Astrocyte (in vitro differentiated cells and primary cell): ENCODE measurements around the gene TMEM143. TPM values are rescaled to one million over a fixed set of nuclear protein-coding genes. Genes with fewer than 3 reads are reported as not detected.

Experiments used
- DNase-seq: peaks from one replicate; pipeline ENCODE4 v3.0.0-alpha.2; 2010; ENCODE audit warnings: low read depth
- FAIRE-seq: peaks from 2 replicates; lab custom pipeline; 2011; peaks lifted over from hg19 to GRCh38; lab: Jason Lieb, UNC
- H2AFZ ChIP-seq: 2 replicates; pipeline ENCODE4 v1.6.0; 2012; ENCODE audit warnings: low read depth, low read length, inconsistent platforms
- H3K27ac ChIP-seq: 2 replicates; pipeline ENCODE4 v1.5.1; 2011; ENCODE audit warnings: low read depth, low read length, inconsistent platforms
- H3K27me3 ChIP-seq: 2 replicates; pipeline ENCODE4 v1.6.0; 2011; ENCODE audit warnings: low read length, inconsistent platforms; ENCODE audit not compliant: insufficient read depth
- H3K36me3 ChIP-seq: 2 replicates; pipeline ENCODE4 v1.5.1; 2011; ENCODE audit warnings: low read length, inconsistent platforms; ENCODE audit not compliant: insufficient read depth
- H3K4me1 ChIP-seq: 2 replicates; pipeline ENCODE4 v1.5.1; 2011; ENCODE audit warnings: low read length, inconsistent platforms; ENCODE audit not compliant: insufficient read depth
- H3K4me2 ChIP-seq: 2 replicates; pipeline ENCODE4 v1.6.0; 2012; ENCODE audit warnings: low read length, inconsistent platforms
- H3K4me3 ChIP-seq: 2 replicates; pipeline ENCODE4 v1.5.1; 2011; ENCODE audit warnings: low read depth, mild to moderate bottlenecking, low read length, inconsistent platforms; ENCODE audit not compliant: insufficient read depth
- H3K79me2 ChIP-seq: 2 replicates; pipeline ENCODE4 v1.6.0; 2012; ENCODE audit warnings: mild to moderate bottlenecking, low read length, inconsistent platforms; ENCODE audit not compliant: insufficient read depth
- H3K9ac ChIP-seq: 2 replicates; pipeline ENCODE4 v1.6.0; 2012; ENCODE audit warnings: mild to moderate bottlenecking, low read length, inconsistent platforms
- H3K9me3 ChIP-seq: 2 replicates; pipeline ENCODE4 v1.5.1; 2012; ENCODE audit warnings: low read depth, mild to moderate bottlenecking, low read length, inconsistent platforms; ENCODE audit not compliant: insufficient read depth
- H4K20me1 ChIP-seq: 2 replicates; pipeline ENCODE4 v1.6.0; 2012; ENCODE audit warnings: low read length, inconsistent platforms; ENCODE audit not compliant: insufficient read depth
- H3K27ac Mint-ChIP-seq: one replicate; pipeline ENCODE4 v1.8.0; 2021; ENCODE audit warnings: mild to moderate bottlenecking, mixed read lengths; ENCODE audit not compliant: unreplicated experiment
- H3K27me3 Mint-ChIP-seq: one replicate; pipeline ENCODE4 v1.8.0; 2021; ENCODE audit warnings: low read depth, mixed read lengths; ENCODE audit not compliant: unreplicated experiment
- H3K36me3 Mint-ChIP-seq: one replicate; pipeline ENCODE4 v1.8.0; 2021; ENCODE audit warnings: low read depth, mixed read lengths; ENCODE audit not compliant: unreplicated experiment
- H3K4me1 Mint-ChIP-seq: one replicate; pipeline ENCODE4 v1.8.0; 2021; ENCODE audit warnings: low read depth, mixed read lengths; ENCODE audit not compliant: unreplicated experiment
- H3K4me3 Mint-ChIP-seq: one replicate; pipeline ENCODE4 v1.8.0; 2021; ENCODE audit warnings: mild to moderate bottlenecking, moderate library complexity, mixed read lengths; ENCODE audit not compliant: unreplicated experiment
- H3K9me3 Mint-ChIP-seq: one replicate; pipeline ENCODE4 v1.8.0; 2021; ENCODE audit warnings: mild to moderate bottlenecking, mixed read lengths; ENCODE audit not compliant: unreplicated experiment
- CTCF ChIP-seq: IDR thresholded peaks from 2 replicates; pipeline ENCODE4 v1.5.1; 2011; ENCODE audit warnings: low read depth, mild to moderate bottlenecking, inconsistent platforms, low read length, moderate library complexity; ENCODE audit not compliant: insufficient read depth
- EZH2 ChIP-seq: IDR thresholded peaks from 2 replicates; pipeline ENCODE4 v1.6.1; 2012; ENCODE audit warnings: mild to moderate bottlenecking, low read length, inconsistent platforms; ENCODE audit not compliant: insufficient read depth
- total RNA-seq: library from RNA; stranded (reverse); gene quantifications from 2 replicates; pipeline ENCODE4 v1.2.1, GENCODE V29; 2021

Gene TMEM143
- total RNA-seq, 1 donor from 2014 or later: 8.7 TPM

- H3K27me3 Mint-ChIP-seq: no peaks in the 10 kb centered on the region
- Histone ChIP-seq H3K4me3 (peak overlapping the region; percentile 32), H3K79me2 (peaks cover 20% of the 10 kb centered on the region), H3K27ac (no peak overlapping the region), H3K9me3 (no peaks in the 10 kb centered on the region), H3K27me3 (no peaks in the 10 kb centered on the region), H3K4me1 (peaks cover 29% of the 10 kb centered on the region), H3K9ac (no peak overlapping the region), H4K20me1 (peaks cover 43% of the 10 kb centered on the region), H3K4me2 (peak overlapping the region; percentile 91), H3K36me3 (peaks cover 6% of the 10 kb centered on the region), H2AFZ (no peak overlapping the region)
- H3K4me1 Mint-ChIP-seq: peaks cover 17% of the 10 kb centered on the region
- TF ChIP-seq EZH2 (no peak), CTCF (no peak)
- H3K4me3 Mint-ChIP-seq: peak overlapping the region; percentile 73
- no peak for DNase-seq
- no peak for FAIRE-seq
- H3K27ac Mint-ChIP-seq: no peak overlapping the region
- H3K9me3 Mint-ChIP-seq: no peaks in the 10 kb centered on the region
- peaks cover 18% of the 10 kb centered on the region for H3K36me3 Mint-ChIP-seq
Measured at GRCh38 chr19:48332351-48332661, 31.4 kb downstream of the TMEM143 start.

GRCh38 chr19:48330012-48330681 lies 33.6 kb downstream of the TMEM143 start:
- Mint-ChIP-seq H3K9me3 (no peaks in the 10 kb centered on the region), H3K4me1 (peaks cover 20% of the 10 kb centered on the region), H3K36me3 (peaks cover 18% of the 10 kb centered on the region), H3K27ac (peak overlapping the region; percentile 81), H3K27me3 (no peaks in the 10 kb centered on the region), H3K4me3 (peak overlapping the region; percentile 75)
- peak overlapping the region; percentile 20 for H3K4me3 ChIP-seq
- DNase-seq (no peak), FAIRE-seq (no peak)
- H2AFZ ChIP-seq: no peak overlapping the region
- peaks cover 8% of the 10 kb centered on the region for H3K36me3 ChIP-seq
- peaks cover 34% of the 10 kb centered on the region for H3K4me1 ChIP-seq
- H3K27me3 ChIP-seq: no peaks in the 10 kb centered on the region
- TF ChIP-seq CTCF (no peak), EZH2 (no peak)
- peaks cover 38% of the 10 kb centered on the region for H3K79me2 ChIP-seq
- H3K4me2 ChIP-seq: peak overlapping the region; percentile 43
- peaks cover 53% of the 10 kb centered on the region for H4K20me1 ChIP-seq
- H3K27ac ChIP-seq: no peak overlapping the region
- H3K9ac ChIP-seq: no peak overlapping the region
- H3K9me3 ChIP-seq: no peaks in the 10 kb centered on the region
